ENCODE measurements around the gene DNAH3.

Gene DNAH3

DNA sequence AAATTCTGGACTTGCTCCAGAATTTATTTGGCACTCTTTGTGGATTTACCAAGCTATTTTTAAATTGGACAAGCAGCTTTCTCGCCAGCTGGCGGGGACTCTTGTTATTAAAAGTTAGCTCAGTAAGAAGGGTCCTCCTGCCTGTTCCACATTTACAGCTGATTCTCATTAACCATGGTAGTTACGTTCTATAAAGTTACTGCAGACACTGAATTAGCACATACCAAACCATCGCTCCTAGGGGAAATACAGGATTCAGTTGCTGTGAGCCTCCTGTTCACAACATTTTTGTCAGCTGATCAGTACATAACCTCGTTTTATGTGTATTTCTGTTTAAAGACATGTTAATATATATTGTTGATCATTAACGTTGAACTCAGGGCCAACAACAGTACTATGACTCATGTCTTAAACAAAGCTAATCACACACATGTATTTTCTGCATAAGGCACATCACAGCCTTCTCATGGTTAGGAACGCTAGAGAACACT is 12.1 kb upstream of the DNAH3 start:
- no peaks in the 10 kb centered on the region for H3K9me3 ChIP-seq (ENCODE audit: insufficient read depth, low read length)
- H4K20me1 ChIP-seq (ENCODE audit: insufficient read depth, low read length) = peaks cover 17% of the 10 kb centered on the region
- H3K36me3 ChIP-seq (replicated peaks; ENCODE audit: low read depth, low read length) = peaks cover 46% of the 10 kb centered on the region
- no peak overlapping the region for H2AFZ ChIP-seq (ENCODE audit: low read depth, low read length)
- H3K4me2 ChIP-seq (ENCODE audit: low read length) = no peak overlapping the region
- H3K27me3 ChIP-seq (ENCODE audit: low read depth, low read length) = no peaks in the 10 kb centered on the region
- TF ChIP-seq, protein P1, sequence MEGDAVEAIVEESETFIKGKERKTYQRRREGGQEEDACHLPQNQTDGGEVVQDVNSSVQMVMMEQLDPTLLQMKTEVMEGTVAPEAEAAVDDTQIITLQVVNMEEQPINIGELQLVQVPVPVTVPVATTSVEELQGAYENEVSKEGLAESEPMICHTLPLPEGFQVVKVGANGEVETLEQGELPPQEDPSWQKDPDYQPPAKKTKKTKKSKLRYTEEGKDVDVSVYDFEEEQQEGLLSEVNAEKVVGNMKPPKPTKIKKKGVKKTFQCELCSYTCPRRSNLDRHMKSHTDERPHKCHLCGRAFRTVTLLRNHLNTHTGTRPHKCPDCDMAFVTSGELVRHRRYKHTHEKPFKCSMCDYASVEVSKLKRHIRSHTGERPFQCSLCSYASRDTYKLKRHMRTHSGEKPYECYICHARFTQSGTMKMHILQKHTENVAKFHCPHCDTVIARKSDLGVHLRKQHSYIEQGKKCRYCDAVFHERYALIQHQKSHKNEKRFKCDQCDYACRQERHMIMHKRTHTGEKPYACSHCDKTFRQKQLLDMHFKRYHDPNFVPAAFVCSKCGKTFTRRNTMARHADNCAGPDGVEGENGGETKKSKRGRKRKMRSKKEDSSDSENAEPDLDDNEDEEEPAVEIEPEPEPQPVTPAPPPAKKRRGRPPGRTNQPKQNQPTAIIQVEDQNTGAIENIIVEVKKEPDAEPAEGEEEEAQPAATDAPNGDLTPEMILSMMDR (IDR thresholded peaks at IDR 0.05; ENCODE audit: low read depth, low read length) = no peak
- TF ChIP-seq EZH2phosphoT487 (IDR thresholded peaks at IDR 0.05; ENCODE audit: low read depth) = no peak
- H3K27ac ChIP-seq (ENCODE audit: low read length) = no peak overlapping the region
- H3K79me2 ChIP-seq (ENCODE audit: low read length) = peaks cover 14% of the 10 kb centered on the region
- no peak overlapping the region for H3K9ac ChIP-seq (ENCODE audit: low read length)
- no peak overlapping the region for H3K4me3 ChIP-seq (ENCODE audit: low read length)
- peaks cover 21% of the 10 kb centered on the region for H3K4me1 ChIP-seq (ENCODE audit: low read length)

DNA sequence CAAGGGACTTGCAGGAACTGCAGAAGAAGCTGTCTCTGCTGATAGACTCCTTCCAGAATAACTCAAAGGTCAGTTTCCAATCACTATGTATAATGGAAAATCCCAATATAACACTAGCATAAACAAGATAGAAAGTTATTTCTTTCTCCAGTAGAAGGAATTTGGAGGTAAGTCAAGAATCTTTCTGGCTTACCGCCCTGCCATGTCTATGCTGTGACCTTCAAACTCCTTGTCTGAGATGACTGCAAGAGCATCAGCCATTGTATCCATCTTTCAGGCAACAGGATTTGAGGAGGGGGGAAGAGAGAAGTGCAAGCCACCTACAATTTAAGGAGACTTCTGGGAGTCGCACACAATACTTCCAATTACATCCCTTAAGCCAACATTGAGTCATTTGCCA is 10.6 kb upstream of the DNAH3 start:
- Histone ChIP-seq H3K9ac (ENCODE audit: low read length) (no peak overlapping the region), H3K27ac (ENCODE audit: low read length) (no peak overlapping the region), H4K20me1 (ENCODE audit: insufficient read depth, low read length) (peaks cover 8% of the 10 kb centered on the region; the same call in 1 of the 2 replicates), H3K27me3 (ENCODE audit: low read depth, low read length) (no peaks in the 10 kb centered on the region), H3K79me2 (ENCODE audit: low read length) (peaks cover 14% of the 10 kb centered on the region), H3K4me2 (ENCODE audit: low read length) (no peak overlapping the region), H3K36me3 (replicated peaks; ENCODE audit: low read depth, low read length) (peaks cover 36% of the 10 kb centered on the region), H2AFZ (ENCODE audit: low read depth, low read length) (no peak overlapping the region), H3K4me3 (ENCODE audit: low read length) (no peak overlapping the region), H3K4me1 (ENCODE audit: low read length) (peaks cover 17% of the 10 kb centered on the region), H3K9me3 (ENCODE audit: insufficient read depth, low read length) (no peaks in the 10 kb centered on the region)
- TF ChIP-seq, protein P1 (IDR thresholded peaks at IDR 0.05; ENCODE audit: low read depth, low read length) = no peak
- TF ChIP-seq EZH2phosphoT487 (IDR thresholded peaks at IDR 0.05; ENCODE audit: low read depth) = no peak

DNA sequence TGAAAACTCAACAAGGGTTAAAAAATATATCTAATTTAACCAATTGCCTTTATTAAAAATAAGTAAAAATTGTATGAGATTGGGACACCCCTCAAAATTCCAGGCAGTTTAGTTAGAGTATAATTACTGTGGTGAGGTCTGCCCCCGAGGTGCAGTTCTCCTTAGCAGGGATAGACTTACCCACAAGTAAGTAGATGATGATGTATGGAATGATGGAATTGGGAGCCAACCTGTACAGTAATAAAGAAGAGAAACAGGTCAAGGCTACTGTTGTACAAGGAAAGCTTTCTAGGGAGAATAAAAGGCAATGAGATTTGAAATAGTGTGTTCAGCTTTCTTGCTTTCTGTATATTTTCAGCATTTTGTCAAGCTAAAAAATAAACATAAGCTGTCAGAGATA is 9.6 kb upstream of the DNAH3 start:
- Histone ChIP-seq H3K9me3 (ENCODE audit: insufficient read depth, low read length) (no peaks in the 10 kb centered on the region), H3K79me2 (ENCODE audit: low read length) (peaks cover 14% of the 10 kb centered on the region), H3K27ac (ENCODE audit: low read length) (no peak overlapping the region), H3K4me2 (ENCODE audit: low read length) (peak overlapping the region; percentile 99), H3K4me1 (ENCODE audit: low read length) (peaks cover 17% of the 10 kb centered on the region), H3K9ac (ENCODE audit: low read length) (0 out of 2 replicates have a peak overlapping the region, but pooled peaks have one; percentile 75), H3K4me3 (ENCODE audit: low read length) (peak overlapping the region; percentile 91), H2AFZ (ENCODE audit: low read depth, low read length) (no peak overlapping the region), H3K36me3 (replicated peaks; ENCODE audit: low read depth, low read length) (peaks cover 34% of the 10 kb centered on the region), H3K27me3 (ENCODE audit: low read depth, low read length) (no peaks in the 10 kb centered on the region), H4K20me1 (ENCODE audit: insufficient read depth, low read length) (peaks cover 8% of the 10 kb centered on the region; the same call in 1 of the 2 replicates)
- TF ChIP-seq EZH2phosphoT487 (IDR thresholded peaks at IDR 0.05; ENCODE audit: low read depth) = no peak
- TF ChIP-seq, protein P1 (IDR thresholded peaks at IDR 0.05; ENCODE audit: low read depth, low read length) = no peak

DNA sequence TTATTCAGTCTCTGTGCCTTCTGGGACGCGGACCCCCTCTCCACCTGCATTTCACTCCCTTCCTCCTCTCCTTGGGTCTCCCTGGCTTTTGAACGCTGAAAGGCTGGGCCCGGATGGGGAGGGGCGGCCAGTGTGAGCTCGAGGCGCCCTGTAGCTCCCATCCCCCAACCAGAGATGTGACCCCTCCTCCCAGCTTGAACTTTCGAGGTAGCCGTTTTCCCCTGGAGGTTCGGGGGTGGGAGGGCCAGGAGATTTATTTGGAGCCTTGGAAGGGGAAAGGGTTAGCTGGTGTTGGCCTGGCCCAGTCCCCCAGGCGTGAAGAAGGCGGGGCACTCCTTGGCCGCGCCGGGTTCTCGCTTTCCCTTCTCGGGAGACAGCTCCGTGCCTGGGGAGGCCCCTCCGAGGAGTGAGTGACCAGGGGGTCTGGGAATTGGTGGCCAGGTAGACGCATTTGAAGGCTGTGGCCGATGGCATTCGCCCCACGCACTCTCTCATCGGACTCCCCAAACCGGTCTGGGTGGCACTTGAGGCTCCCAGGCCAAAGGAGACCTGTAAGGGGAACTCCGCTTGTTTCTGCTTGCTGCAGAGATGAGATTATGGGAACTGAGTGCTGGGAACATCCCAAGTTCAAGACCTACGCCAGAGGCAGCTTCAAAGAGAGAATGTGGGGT is 8.8 kb upstream of the DNAH3 start:
- Histone ChIP-seq H3K9ac (ENCODE audit: low read length) (peak overlapping the region; percentile 75), H3K4me1 (ENCODE audit: low read length) (peaks cover 17% of the 10 kb centered on the region), H3K79me2 (ENCODE audit: low read length) (peaks cover 14% of the 10 kb centered on the region), H3K27me3 (ENCODE audit: low read depth, low read length) (no peaks in the 10 kb centered on the region), H3K4me2 (ENCODE audit: low read length) (peak overlapping the region; percentile 99), H4K20me1 (ENCODE audit: insufficient read depth, low read length) (peaks cover 8% of the 10 kb centered on the region; the same call in 1 of the 2 replicates), H3K27ac (ENCODE audit: low read length) (peak overlapping the region; percentile 53), H3K9me3 (ENCODE audit: insufficient read depth, low read length) (no peaks in the 10 kb centered on the region), H2AFZ (ENCODE audit: low read depth, low read length) (peak overlapping the region; percentile 71; the same call in 1 of the 2 replicates), H3K4me3 (ENCODE audit: low read length) (peak overlapping the region; percentile 91), H3K36me3 (replicated peaks; ENCODE audit: low read depth, low read length) (peaks cover 28% of the 10 kb centered on the region)
- TF ChIP-seq, protein P1 (IDR thresholded peaks at IDR 0.05; ENCODE audit: low read depth, low read length) = no peak
- no peak for TF ChIP-seq EZH2phosphoT487 (IDR thresholded peaks at IDR 0.05; ENCODE audit: low read depth)
